Prostate gland (tissue), 2 donors: ENCODE data around the gene MFSD2A. TPM values are rescaled to one million over a fixed set of nuclear protein-coding genes. Genes with fewer than 3 reads are reported as not detected.

ENCODE experiments used
- DNase-seq: peaks from one replicate; pipeline ENCODE4 v3.0.0-alpha.2; 2019; ENCODE audit warnings: low spot score
- H3K27ac ChIP-seq, 2 donors: fragments of 200-600 bp; sonication (generic); 2 replicates each; pipeline ENCODE4 v1.5.1; 2017 to 2019
- H3K27me3 ChIP-seq: fragments of 200-600 bp; sonication (generic); replicated peaks from 2 replicates; pipeline ENCODE4 v1.5.1; 2019; ENCODE audit not compliant: insufficient read depth
- H3K36me3 ChIP-seq, 2 donors: fragments of 200-600 bp; sonication (generic); 1 replicate in 1 of 2; 2 replicates in 1 of 2; pipeline versions ENCODE4 v1.5.1 to v1.8.1; 2017 to 2019
- H3K4me1 ChIP-seq: fragments of 200-600 bp; sonication (generic); replicated peaks from 2 replicates; pipeline ENCODE4 v1.5.1; 2019
- H3K4me3 ChIP-seq, 2 donors: fragments of 200-600 bp; sonication (generic); 2 replicates each; pipeline ENCODE4 v1.5.1; 2017 to 2019
- H3K9me3 ChIP-seq: fragments of 200-600 bp; sonication (generic); 2 replicates; pipeline ENCODE4 v1.5.1; 2017
- POLR2A ChIP-seq: fragments of 450-650 bp; IDR thresholded peaks from one replicate; pipeline ENCODE4 v1.6.1; 2016; ENCODE audit warnings: antibody characterized with exemption, mild to moderate bottlenecking
- POLR2AphosphoS5 ChIP-seq: sonication (generic); formaldehyde crosslinking; IDR thresholded peaks from one replicate; pipeline ENCODE4 v1.6.1; 2017; ENCODE audit warnings: antibody characterized with exemption
- WGBS: methylation state at CpG from one replicate; pipeline ENCODE4 v1.1.5; 2018; 5-methylcytosine and 5-hydroxymethylcytosine counted together
- intact Hi-C: fragments of 100-400 bp; cut with DNase I; formaldehyde crosslinking; loops from one replicate; pipeline ENCODE4 v1.14.2; 2022
- total RNA-seq, 2 donors: library from RNA; depleted of rRNA; stranded (reverse); fragments of >200 nt; gene quantifications; one replicate each; pipeline ENCODE4 v1.1.0, GENCODE V29; 2016
- TF ChIP-seq, protein P1 (sequence below), 4 experiments: fragments of 200-600 bp in 2 of 4; fragments of 450-650 bp in 2 of 4; sonication (generic) in 2 of 4; IDR thresholded peaks; 1 replicate in 3 of 4; 2 replicates in 1 of 4; pipeline ENCODE4 v1.5.1; 2016 to 2019; ENCODE audit warnings: antibody characterized with exemption in 4 of 4, mild to moderate bottlenecking in 2 of 4, moderate library complexity in 2 of 4

MFSD2A gene
- total RNA-seq, 2 donors from 2014 or later: 1.1 to 135 TPM

DNA sequence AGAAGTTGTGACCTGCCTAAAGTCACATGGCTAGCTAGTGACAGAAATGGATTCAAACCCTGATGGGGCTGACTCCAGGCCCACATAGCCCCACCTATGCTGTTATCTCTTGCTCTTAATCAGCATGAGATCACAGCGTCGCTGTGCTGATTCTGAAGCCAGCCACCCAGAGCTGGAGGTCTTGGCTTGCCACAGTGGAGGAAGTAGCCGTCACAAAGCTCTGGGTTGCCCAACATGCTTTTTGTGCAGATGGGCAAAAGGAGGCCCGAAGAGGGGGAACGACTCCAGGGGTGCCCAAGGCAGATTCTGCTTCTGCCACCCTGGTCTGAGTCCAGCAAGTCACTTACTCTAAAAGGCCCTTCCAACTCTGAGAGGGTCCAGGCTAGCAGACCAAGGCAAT is 14.7 kb upstream of the MFSD2A start:
- Histone ChIP-seq H3K4me3 (no peak overlapping the region), H3K27me3 (no peaks in the 10 kb centered on the region), H3K36me3 (no peaks in the 10 kb centered on the region), H3K4me1 (no peaks in the 10 kb centered on the region), H3K27ac (no peak overlapping the region), H3K9me3 (no peaks in the 10 kb centered on the region)
- intact Hi-C loops: no loop called here
- TF ChIP-seq POLR2A (no peak), POLR2AphosphoS5 (no peak)
- TF ChIP-seq, protein P1, sequence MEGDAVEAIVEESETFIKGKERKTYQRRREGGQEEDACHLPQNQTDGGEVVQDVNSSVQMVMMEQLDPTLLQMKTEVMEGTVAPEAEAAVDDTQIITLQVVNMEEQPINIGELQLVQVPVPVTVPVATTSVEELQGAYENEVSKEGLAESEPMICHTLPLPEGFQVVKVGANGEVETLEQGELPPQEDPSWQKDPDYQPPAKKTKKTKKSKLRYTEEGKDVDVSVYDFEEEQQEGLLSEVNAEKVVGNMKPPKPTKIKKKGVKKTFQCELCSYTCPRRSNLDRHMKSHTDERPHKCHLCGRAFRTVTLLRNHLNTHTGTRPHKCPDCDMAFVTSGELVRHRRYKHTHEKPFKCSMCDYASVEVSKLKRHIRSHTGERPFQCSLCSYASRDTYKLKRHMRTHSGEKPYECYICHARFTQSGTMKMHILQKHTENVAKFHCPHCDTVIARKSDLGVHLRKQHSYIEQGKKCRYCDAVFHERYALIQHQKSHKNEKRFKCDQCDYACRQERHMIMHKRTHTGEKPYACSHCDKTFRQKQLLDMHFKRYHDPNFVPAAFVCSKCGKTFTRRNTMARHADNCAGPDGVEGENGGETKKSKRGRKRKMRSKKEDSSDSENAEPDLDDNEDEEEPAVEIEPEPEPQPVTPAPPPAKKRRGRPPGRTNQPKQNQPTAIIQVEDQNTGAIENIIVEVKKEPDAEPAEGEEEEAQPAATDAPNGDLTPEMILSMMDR (IDR thresholded peaks at IDR 0.05): no peak
- 80% methylated on average over 5 of the region's 5 CpGs for WGBS
- DNase-seq: no peak

DNA sequence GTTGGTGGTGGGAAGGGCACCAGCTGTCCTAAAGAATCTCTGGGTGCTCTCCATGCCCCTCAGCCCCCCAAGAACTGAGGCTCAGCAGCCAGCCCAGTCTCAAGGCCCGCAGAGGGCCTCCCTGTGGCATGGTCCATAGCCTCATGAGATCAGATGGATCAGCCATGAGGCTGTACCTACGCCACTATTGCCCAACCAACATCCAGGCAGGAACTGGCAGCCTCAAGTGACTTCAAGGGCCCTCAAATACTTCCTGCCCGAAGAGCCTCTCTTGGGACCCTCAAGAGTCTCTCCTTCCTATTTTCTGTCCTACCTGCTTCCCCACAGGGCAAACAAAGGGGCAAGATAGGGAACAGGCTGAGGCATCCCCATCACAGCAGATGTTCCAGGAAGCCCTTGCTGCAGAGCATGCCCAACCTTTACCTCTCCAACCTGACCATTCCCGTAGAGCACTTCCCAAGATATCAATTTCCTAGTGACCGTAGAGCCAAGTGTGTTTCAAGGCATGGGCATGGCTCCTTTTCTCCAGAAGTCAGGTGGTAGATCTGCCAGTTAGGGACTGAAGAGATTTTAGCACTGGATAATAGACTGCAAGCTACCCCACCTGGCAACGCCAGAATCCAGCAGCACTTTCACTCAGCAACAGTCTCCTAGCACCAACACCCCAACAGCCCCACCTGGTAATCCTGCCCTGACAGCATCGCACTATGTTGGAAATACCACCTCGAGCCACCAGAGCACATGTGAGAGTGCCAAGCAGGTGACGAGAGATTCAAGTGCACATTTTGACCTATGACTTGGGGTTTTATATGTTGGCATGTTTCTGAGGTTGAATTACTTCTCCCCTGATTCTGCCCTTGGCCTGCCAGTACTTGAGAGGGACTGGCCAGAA is 13.7 kb upstream of the MFSD2A start:
- Histone ChIP-seq H3K36me3 (no peaks in the 10 kb centered on the region), H3K27ac (no peak overlapping the region), H3K4me3 (no peak overlapping the region), H3K4me1 (no peaks in the 10 kb centered on the region), H3K9me3 (no peaks in the 10 kb centered on the region), H3K27me3 (no peaks in the 10 kb centered on the region)
- WGBS: 95% methylated on average over 9 of the region's 9 CpGs
- no peak for DNase-seq
- intact Hi-C loops: no loop called here
- TF ChIP-seq POLR2A (no peak), POLR2AphosphoS5 (no peak)
- TF ChIP-seq, protein P1 (IDR thresholded peaks at IDR 0.05): no peak

DNA sequence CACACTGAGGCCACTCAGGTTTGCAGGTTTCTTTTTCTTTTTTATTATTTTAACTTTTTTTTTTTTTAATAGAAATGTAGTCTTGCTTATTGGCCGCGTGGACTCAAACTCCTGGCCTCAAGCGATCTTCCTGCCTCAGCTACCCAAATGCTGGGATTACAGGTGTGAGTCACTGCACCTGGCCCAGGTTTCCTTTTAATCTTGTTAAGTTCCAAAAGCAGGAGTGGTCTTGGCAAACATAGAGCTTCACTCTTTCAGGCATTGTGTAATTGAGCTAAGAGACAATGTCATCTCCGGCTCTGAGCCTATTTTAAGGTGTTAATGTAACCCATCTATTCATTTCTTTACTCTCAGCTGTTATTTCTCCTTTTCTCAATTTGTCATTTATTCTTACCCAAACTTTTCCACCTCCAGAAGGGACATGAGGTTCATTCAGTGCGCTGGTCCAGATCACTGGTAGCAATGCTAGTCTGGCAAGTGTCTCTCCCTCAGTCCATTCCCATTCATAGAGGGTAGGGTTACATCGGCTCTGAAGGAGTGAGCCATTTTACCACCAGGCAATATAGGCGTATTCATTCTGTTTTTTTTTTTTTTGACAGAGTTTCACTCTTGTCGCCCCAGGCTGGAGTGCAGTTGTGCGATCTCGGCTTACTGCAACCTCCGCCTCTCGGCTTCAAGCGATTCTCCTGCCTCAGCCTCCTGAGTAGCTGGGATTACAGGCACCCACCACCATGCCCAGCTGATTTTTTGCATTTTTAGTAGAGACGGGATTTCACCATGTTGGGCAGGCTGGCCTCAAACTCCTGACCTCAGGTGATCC is 11.3 kb upstream of the MFSD2A start:
- intact Hi-C loops: no loop called here
- Histone ChIP-seq H3K4me1 (no peaks in the 10 kb centered on the region), H3K27ac (no peak overlapping the region), H3K27me3 (no peaks in the 10 kb centered on the region), H3K9me3 (no peaks in the 10 kb centered on the region), H3K36me3 (no peaks in the 10 kb centered on the region), H3K4me3 (no peak overlapping the region)
- TF ChIP-seq POLR2AphosphoS5: peak; percentile 66
- no peak for TF ChIP-seq POLR2A
- 57% methylated on average over 14 of the region's 14 CpGs for WGBS
- DNase-seq: peak; percentile 56

DNA sequence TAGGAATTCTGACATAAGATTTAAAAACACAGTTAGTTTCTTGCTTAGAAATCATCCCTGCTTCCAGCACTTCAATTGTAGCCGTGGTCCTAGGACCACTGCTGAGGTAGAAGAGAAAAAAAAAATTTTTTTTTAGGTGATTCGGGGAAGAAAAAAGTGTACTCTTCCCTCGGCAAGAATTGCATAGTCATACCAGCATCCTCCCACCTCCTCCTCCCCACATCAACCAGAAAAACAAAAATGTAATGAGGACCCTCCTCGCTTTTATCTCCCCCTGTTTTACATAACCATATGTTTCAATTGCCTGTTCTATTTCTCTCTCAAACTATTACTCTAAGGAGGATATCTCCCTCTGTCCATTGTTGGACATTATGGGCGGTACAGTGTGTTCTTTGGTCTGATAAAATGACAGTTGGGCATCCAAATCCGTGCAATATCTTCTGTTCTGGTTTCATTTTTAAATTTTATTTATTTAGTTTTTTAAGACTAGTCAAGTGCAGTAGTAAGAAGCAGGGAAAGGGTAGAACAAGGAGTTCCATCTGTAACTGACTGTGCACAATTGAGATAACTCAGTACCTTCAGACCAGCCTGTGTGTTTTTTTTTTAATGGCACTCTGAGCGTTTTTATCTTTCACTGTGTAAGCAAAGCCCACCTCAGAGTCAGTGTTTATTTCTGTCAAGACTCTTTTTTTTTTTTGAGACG is 10.4 kb upstream of the MFSD2A start:
- Histone ChIP-seq H3K4me3 (no peak overlapping the region), H3K27ac (no peak overlapping the region), H3K9me3 (no peaks in the 10 kb centered on the region), H3K36me3 (no peaks in the 10 kb centered on the region), H3K27me3 (no peaks in the 10 kb centered on the region), H3K4me1 (no peaks in the 10 kb centered on the region)
- intact Hi-C loops: no loop called here
- DNase-seq: no peak
- 49% methylated on average over 8 of the region's 8 CpGs for WGBS
- no peak for TF ChIP-seq POLR2AphosphoS5
- TF ChIP-seq, protein P1 (IDR thresholded peaks at IDR 0.05): no peak
- TF ChIP-seq POLR2A: no peak

DNA sequence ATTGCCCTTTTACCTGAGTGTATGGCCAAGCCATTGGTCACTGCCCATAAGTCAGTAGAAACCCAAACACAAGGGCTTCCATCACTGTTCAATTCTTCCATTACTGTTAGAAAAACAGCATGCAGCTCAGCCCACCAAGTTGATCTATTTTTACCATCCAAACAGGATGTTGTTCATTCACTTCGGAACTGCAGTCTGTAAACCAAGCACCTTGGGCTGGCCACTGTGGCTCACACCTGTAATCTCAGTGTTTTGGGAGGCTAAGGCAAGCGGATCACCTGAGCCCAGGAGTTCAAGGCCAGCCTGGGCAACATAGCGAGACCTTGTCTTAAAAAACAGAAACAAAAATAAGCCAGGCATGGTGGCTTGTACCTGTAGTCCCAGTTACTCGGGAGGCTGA is 8.7 kb upstream of the MFSD2A start:
- 95% methylated on average over 4 of the region's 4 CpGs for WGBS
- DNase-seq: no peak

More for the DNA sequence above, 8.7 kb upstream of the MFSD2A start:
- Histone ChIP-seq H3K4me1 (no peaks in the 10 kb centered on the region), H3K9me3 (no peaks in the 10 kb centered on the region), H3K4me3 (no peak overlapping the region), H3K36me3 (no peaks in the 10 kb centered on the region), H3K27me3 (no peaks in the 10 kb centered on the region), H3K27ac (no peak overlapping the region)
- TF ChIP-seq POLR2A (no peak), POLR2AphosphoS5 (no peak)
- TF ChIP-seq, protein P1 (IDR thresholded peaks at IDR 0.05): no peak
- intact Hi-C loops: no loop called here
